PC-3 (cell line): ENCODE measurements around the gene CYP27C1. TPM values are rescaled to one million over a fixed set of nuclear protein-coding genes. Genes with fewer than 3 reads are reported as not detected.
"Not testable (repeated sequence)": the region's sequence is repeated elsewhere in the genome, so short reads cannot be mapped to it uniquely, and the experiment has no call there.

ENCODE experiments used
- ATAC-seq: fragments of 200-7000 bp; cut with Tn5 transposase; 2 replicates; pipeline ENCODE4 v1.9.1; 2020; ENCODE audit warnings: mild to moderate bottlenecking, moderate library complexity
- BruUV-seq: library from RNA; stranded (reverse); fragments of 400-500 nt; replicated peaks from 2 replicates; lab custom pipeline; 2021; lab: Mats Ljungman, UMichigan
- CTCF ChIA-PET: fragments of 300-600 bp; sonication (Branson Sonifier 250); formaldehyde crosslinking; loops from one replicate; lab custom pipeline; 2022; ENCODE audit warnings: antibody characterized with exemption; lab: Charles Lee
- POLR2A ChIA-PET: fragments of 300-600 bp; sonication (Branson Sonifier 250); formaldehyde crosslinking; loops from one replicate; lab custom pipeline; 2022; ENCODE audit warnings: antibody characterized with exemption; ENCODE audit not compliant: unreplicated experiment; lab: Charles Lee
- DNase-seq: peaks from one replicate; pipeline ENCODE4 v3.0.0-alpha.2; 2015
- H2AFZ ChIP-seq: fragments of 300-600 bp; sonication (generic); 2 replicates; pipeline ENCODE4 v1.6.0; 2016; ENCODE audit warnings: antibody characterized with exemption, low read length
- H3F3A ChIP-seq: fragments of 300-600 bp; sonication (generic); one replicate; pipeline ENCODE4 v1.6.0; 2017; ENCODE audit warnings: antibody characterized with exemption, low read length, control low read depth, mild to moderate bottlenecking; ENCODE audit not compliant: unreplicated experiment
- H3K27ac ChIP-seq: fragments of 300-600 bp; sonication (generic); 2 replicates; pipeline ENCODE4 v1.5.1; 2016; ENCODE audit warnings: mild to moderate bottlenecking, low read length
- H3K27me3 ChIP-seq: fragments of 300-600 bp; sonication (generic); 2 replicates; pipeline ENCODE4 v1.6.1; 2016; ENCODE audit warnings: low read length, mixed read lengths
- H3K36me3 ChIP-seq: fragments of 300-600 bp; sonication (generic); 2 replicates; pipeline ENCODE4 v1.6.1; 2016; ENCODE audit warnings: low read depth, mixed run types, low read length, mixed read lengths
- H3K4me1 ChIP-seq: fragments of 300-600 bp; sonication (generic); 2 replicates; pipeline ENCODE4 v1.5.1; 2016; ENCODE audit warnings: low read length; ENCODE audit not compliant: insufficient read depth
- H3K4me2 ChIP-seq: fragments of 300-600 bp; sonication (generic); 2 replicates; pipeline ENCODE4 v1.6.0; 2016; ENCODE audit warnings: low read length
- H3K4me3 ChIP-seq: fragments of 300-600 bp; sonication (generic); 2 replicates; pipeline ENCODE4 v1.5.1; 2016; ENCODE audit warnings: mild to moderate bottlenecking, low read length, mixed read lengths
- H3K79me2 ChIP-seq: fragments of 300-600 bp; sonication (generic); 2 replicates; pipeline ENCODE4 v1.6.1; 2017; ENCODE audit warnings: low read length, mixed read lengths
- H3K9ac ChIP-seq: fragments of 300-600 bp; sonication (generic); 2 replicates; pipeline ENCODE4 v1.6.0; 2016; ENCODE audit warnings: mild to moderate bottlenecking, low read length
- H3K9me2 ChIP-seq: fragments of 300-600 bp; sonication (generic); replicated peaks from 2 replicates; pipeline ENCODE4 v1.6.1; 2016; ENCODE audit warnings: mixed run types, low read length, mixed read lengths
- H3K9me3 ChIP-seq: fragments of 300-600 bp; sonication (generic); 2 replicates; pipeline ENCODE4 v1.6.1; 2016; ENCODE audit warnings: low read length, mixed read lengths
- H4K20me1 ChIP-seq: fragments of 300-600 bp; sonication (generic); 2 replicates; pipeline ENCODE4 v1.6.1; 2016; ENCODE audit warnings: low read length, mixed read lengths
- CTCF ChIP-seq: fragments of 300-600 bp; sonication (generic); conservative IDR thresholded peaks from 2 replicates; pipeline ENCODE4 v1.5.1; 2017; ENCODE audit warnings: antibody characterized with exemption, low read depth, mild to moderate bottlenecking, low read length
- EZH2 ChIP-seq: fragments of 300-600 bp; sonication (generic); IDR thresholded peaks from one replicate; pipeline ENCODE4 v1.6.1; 2017; ENCODE audit warnings: antibody characterized with exemption, mild to moderate bottlenecking, low read length; ENCODE audit not compliant: unreplicated experiment
- EZH2phosphoT487 ChIP-seq: fragments of 300-600 bp; sonication (generic); IDR thresholded peaks from 2 replicates; pipeline ENCODE4 v1.6.1; 2018; ENCODE audit warnings: mild to moderate bottlenecking, antibody characterized with exemption, low read length, borderline replicate concordance
- intact Hi-C: fragments of 100-400 bp; cut with micrococcal nuclease; formaldehyde crosslinking; loops from 2 replicates; pipeline ENCODE4 v1.9.0; 2023
- total RNA-seq: library from RNA; depleted of rRNA; stranded (reverse); fragments of >200 nt; gene quantifications from 2 replicates; pipeline ENCODE4 v1.2.3, GENCODE V29; 2014

Gene CYP27C1
- total RNA-seq, 1 experiment from 2014 or later = 0.36 TPM

GRCh38 chr2:127216593-127216992 lies 3.5 kb downstream of the CYP27C1 start:
- peak overlapping the region; percentile 99 for H3K27ac ChIP-seq
- H3K9me2 ChIP-seq = no peaks in the 10 kb centered on the region
- intact Hi-C loops = no loop called here
- no peak for TF ChIP-seq CTCF
- no peak for TF ChIP-seq EZH2phosphoT487
- no peak for TF ChIP-seq EZH2
- H3K79me2 ChIP-seq = no peaks in the 10 kb centered on the region
- ChIA-PET POLR2A (no interaction called here), CTCF (interaction anchor here (2.1 kb wide), 1 partner anchor 19 kb away, joined by 23 read pairs; no protein-coding TSS in a partner anchor)
- no peaks in the 10 kb centered on the region for H3K9me3 ChIP-seq
- no peaks in the 10 kb centered on the region for H4K20me1 ChIP-seq
- no peaks in the 10 kb centered on the region for H3K36me3 ChIP-seq
- H3K9ac ChIP-seq = peak overlapping the region; percentile 84
- no peaks in the 10 kb centered on the region for H3K27me3 ChIP-seq
- BruUV-seq = no TSS peak
- peak overlapping the region; percentile 82 for H3K4me2 ChIP-seq
- H3K4me1 ChIP-seq = peaks cover 32% of the 10 kb centered on the region
- no peak for DNase-seq
- no peak overlapping the region for H2AFZ ChIP-seq
- H3K4me3 ChIP-seq = no peak overlapping the region
- ATAC-seq = no peak
- peaks cover 6% of the 10 kb centered on the region for H3F3A ChIP-seq

- Histone ChIP-seq H3K4me3 (no peak overlapping the region), H3K9ac (no peak overlapping the region), H3K36me3 (no peaks in the 10 kb centered on the region), H3K27ac (peak overlapping the region; percentile 99), H3K4me2 (no peak overlapping the region), H3K79me2 (no peaks in the 10 kb centered on the region), H3K4me1 (peaks cover 32% of the 10 kb centered on the region), H3K9me3 (no peaks in the 10 kb centered on the region), H4K20me1 (no peaks in the 10 kb centered on the region), H3K27me3 (no peaks in the 10 kb centered on the region), H3K9me2 (no peaks in the 10 kb centered on the region), H2AFZ (no peak overlapping the region), H3F3A (peaks cover 6% of the 10 kb centered on the region)
- intact Hi-C loops = no loop called here
- CTCF ChIA-PET = no interaction called here
- no TSS peak for BruUV-seq
- DNase-seq (no peak), ATAC-seq (no peak)
- no peak for TF ChIP-seq EZH2
- TF ChIP-seq EZH2phosphoT487 = no peak
- TF ChIP-seq CTCF = no peak
- POLR2A ChIA-PET = no interaction called here
Observed at GRCh38 chr2:127216095-127216494, 4.0 kb downstream of the CYP27C1 start.

GRCh38 chr2:127214201-127214600 lies 5.9 kb downstream of the CYP27C1 start:
- H3K36me3 ChIP-seq, BruUV-seq, H3K79me2 ChIP-seq, H3K27ac ChIP-seq, H3K9ac ChIP-seq, CTCF ChIA-PET, DNase-seq, H3F3A ChIP-seq, H4K20me1 ChIP-seq, intact Hi-C loops, H3K4me3 ChIP-seq, H3K4me2 ChIP-seq, H3K9me3 ChIP-seq, H2AFZ ChIP-seq, ATAC-seq, POLR2A ChIA-PET, H3K27me3 ChIP-seq, H3K9me2 ChIP-seq: not testable (repeated sequence)
- H3K4me1 ChIP-seq = peaks cover 25% of the 10 kb centered on the region
